GM19238 (cell line): ENCODE measurements around the gene BMI1.

Experiments used
- DNase-seq: peaks from one replicate; pipeline ENCODE4 v3.0.0; 2011; ENCODE audit warnings: low spot score; ENCODE audit not compliant: insufficient read length

BMI1 gene

GRCh38 chr10:22366435-22366703 is 45.5 kb downstream of the BMI1 start:
- DNase-seq, result no peak

DNA sequence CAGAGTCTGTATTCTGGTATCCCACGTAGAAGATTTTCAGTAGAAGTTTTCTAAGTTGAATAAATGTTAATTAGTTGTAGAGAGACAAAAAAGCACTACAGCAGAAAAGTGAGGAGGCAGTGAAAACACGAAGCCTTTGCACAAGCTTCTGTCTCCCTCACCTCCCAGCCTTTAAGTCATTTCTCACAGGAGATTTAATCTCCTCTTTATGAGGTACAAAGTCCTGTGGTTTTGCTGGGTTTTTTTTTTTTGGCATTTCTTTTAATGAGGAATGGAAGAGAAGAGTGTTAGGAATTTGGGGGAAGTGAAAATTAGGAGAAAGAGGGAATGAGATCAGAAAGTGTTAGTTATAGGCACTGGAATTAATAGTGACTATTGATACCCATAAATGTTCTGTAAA is 45.9 kb downstream of the BMI1 start:
- DNase-seq, result no peak

- DNase-seq, result no peak
These were observed 46.6 kb downstream of the BMI1 start for GRCh38 chr10:22367471-22367870.

DNA sequence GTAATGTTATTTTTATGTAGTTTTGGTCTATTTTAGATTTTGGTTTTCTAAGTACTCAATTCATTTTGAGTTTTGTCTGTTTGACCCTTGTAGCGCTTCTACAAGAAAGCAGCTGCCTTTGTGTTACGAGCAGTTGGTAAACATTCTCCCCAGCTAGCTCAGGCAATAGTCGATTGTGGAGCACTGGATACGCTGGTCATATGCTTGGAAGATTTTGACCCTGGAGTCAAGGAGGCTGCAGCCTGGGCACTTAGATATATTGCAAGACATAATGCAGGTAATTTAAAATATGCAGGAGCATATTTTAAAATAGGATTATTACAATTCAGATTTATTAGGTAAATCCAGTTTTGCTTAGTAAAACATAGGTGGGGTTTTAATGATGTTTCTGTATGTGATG is 47.5 kb downstream of the BMI1 start:
- no peak for DNase-seq

DNA sequence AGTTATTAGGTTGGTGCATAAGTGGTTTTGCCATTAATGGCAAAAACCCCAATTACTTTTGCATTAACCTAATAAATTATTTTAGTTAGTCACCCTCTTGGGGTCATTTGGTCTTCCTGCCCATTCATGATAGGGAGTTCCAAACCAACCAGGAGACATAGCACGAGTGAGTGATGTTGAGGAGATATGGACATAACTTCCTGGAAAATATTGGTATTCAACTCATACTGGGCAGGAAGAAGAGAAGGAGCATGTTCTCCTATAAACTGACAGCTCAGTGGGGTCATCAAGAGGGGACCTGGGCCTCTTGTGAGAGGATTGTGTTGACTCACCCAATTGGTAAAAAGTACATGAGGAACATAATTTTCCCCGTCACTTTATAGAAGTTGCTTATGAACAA is 48.1 kb downstream of the BMI1 start:
- no peak for DNase-seq

DNA sequence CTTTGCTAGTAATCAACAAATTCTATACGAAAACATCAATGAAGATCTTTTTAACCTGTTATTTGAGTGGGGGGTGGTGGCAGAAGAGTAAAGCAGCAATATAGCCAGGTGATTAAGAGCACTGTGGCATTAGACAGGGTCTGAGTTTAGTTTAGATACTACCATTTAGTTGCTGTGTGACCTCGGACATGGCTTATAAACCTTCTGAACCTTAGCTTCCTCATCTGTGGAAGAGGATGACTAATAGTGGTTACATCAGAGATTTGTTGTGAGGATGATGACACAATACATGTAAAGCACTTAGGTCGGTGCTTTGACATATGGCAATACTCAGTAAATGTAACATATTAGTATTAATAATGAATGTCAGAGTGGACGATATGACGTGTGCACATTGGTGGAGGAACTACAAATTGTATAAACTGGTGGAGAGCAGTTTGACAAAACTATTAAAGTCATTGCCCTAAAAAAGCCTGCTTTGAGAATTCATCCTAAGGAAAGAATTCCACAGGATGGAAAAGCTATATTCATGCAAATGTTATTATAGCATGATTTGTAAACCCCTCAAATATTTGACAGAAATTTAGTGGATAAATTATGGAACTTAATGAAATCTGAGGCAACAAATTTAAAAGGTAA is 48.7 kb downstream of the BMI1 start:
- no peak for DNase-seq

DNA sequence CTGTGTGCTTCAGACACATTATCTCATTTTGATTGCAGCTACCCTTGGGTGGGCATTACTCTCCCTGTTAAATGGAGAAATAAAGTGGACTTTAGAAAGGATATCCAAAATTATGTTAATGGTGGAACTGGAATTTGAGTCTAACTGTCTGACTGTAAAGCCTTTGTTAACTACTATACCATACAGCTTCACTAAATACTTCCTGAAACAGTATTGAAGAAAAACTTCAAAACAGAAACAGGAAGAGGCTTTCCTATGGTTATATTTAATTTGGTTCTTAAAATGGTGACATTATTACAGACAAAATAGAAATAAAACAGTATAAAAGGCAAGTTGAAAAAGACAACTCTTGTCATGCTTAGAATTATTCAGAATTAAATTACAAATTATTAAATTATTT is 49.4 kb downstream of the BMI1 start:
- DNase-seq, result no peak

GRCh38 chr10:22372298-22372697 is 51.4 kb downstream of the BMI1 start:
- DNase-seq, result no peak

DNA sequence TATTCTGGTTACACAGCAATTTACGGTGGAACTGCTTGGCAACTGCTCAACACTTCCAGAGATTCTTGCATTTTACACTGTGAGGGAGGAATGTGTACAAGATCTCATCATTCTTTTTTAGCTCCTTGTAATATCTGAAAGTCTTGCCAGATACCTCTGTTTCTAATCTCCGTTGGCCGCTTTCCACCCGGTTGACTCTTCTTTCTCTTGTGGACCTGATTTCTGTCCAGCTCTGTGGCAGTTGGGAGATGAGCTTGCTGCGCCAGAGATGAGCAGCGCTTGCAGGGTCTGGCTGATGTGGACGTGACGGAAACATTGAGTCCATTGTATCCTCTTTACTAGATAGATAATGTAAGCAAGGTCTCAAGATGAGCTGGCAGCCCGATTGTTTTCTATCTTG is 52.0 kb downstream of the BMI1 start:
- DNase-seq, result no peak

DNA sequence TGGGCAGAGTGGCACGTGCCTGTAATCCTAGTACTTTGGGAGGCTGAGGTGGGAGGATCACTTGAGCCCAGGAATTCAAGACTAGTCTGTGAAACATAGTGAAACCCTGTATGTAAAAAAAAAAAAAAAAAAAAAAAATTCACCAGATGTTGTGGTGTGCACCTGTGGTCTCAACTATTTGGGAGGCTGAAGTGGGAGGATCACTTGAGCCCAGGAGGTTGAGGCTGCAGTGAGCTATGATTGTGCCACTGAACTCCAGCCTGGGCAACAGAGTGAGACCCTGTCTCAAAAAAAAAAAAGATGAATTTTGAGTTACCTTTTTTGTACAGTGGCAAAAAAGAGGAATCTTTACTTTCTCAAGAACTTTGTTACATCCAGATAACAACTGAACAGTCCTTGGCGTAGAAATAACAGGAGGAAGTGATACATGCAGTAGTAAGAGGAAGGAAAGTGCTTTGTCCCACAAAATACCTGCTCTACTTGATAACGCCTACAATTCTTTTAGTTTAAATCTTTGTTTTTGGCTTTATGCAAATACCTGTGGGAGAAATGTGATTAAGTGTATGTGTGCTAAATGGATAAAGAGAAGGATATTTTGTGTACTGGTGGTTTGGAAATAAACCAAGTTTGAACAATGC is 53.7 kb downstream of the BMI1 start:
- DNase-seq, result no peak

DNA sequence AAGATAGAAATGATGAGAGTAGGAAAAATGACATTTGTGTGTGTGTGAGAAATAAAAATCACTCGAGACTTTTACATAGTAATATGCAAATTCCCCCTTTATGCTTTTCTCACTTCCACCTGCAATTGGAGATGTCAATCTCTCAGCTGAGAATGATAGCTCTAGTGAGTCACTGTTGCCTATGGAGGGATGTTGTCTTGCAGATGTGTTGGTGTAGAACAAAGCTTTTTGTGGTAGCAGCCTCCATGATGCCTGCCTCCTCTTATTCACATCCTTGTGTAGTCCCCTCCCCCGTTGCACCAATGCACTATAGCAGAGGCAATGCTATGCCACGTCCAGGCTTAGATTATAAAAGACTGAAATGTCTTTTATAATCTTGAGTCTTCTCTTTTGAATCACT is 58.2 kb downstream of the BMI1 start:
- DNase-seq, result no peak
